ENCODE measurements around the gene PSD2. TPM values are rescaled to one million over a fixed set of nuclear protein-coding genes. Genes with fewer than 3 reads are reported as not detected.

PSD2 gene
- total RNA-seq, 5 donors from 2014 or later (not counting 1 experiment from before 2014, with no cell fraction given): 0.07 to 0.15 (median 0.09) TPM; not detected in 2

- no peaks in the 10 kb centered on the region for H3K36me3 Mint-ChIP-seq
- peaks cover 0 to 12% (median 6%) of the 10 kb centered on the region in 3 donors for H3K4me1 Mint-ChIP-seq
- no peaks in the 10 kb centered on the region for H3K9me3 ChIP-seq
- peaks cover 4 to 55% of the 10 kb centered on the region in 2 experiments for H3K27me3 ChIP-seq (replicated peaks in 1 of 2; ENCODE audit: control insufficient read depth in 2 of 2, extremely low read depth in 1 of 2, insufficient read depth in 2 of 2, low read length in 1 of 2)
- H3K4me3 ChIP-seq (ENCODE audit: control insufficient read depth in 1 of 2, extremely low read depth in 1 of 2, low read length in 1 of 2): no peak overlapping the region
- ChIA-PET POLR2A (no interaction called here), CTCF (no interaction called here)
- DNase-seq (no peak), ATAC-seq (replicated peaks in 1 of 4) (no peak)
- H3K27ac ChIP-seq (ENCODE audit: low read length): no peak overlapping the region
- H3K27me3 Mint-ChIP-seq: peaks cover 46 to 63% of the 10 kb centered on the region in 2 donors
- no peaks in the 10 kb centered on the region for H3K9me3 Mint-ChIP-seq
- H3K36me3 ChIP-seq (ENCODE audit: control insufficient read depth in 2 of 2, extremely low read depth in 1 of 2, insufficient read depth in 1 of 2, low read length in 1 of 2): no peaks in the 10 kb centered on the region
- WGBS (ENCODE audit: insufficient coverage): 65% methylated on average over 2 of the region's 6 CpGs
- H3K27ac Mint-ChIP-seq: no peak overlapping the region
- H3K4me3 Mint-ChIP-seq: peak overlapping the region in 2 of 3 donors; percentile 29 to 60
- H3K4me1 ChIP-seq (ENCODE audit: control insufficient read depth in 1 of 2, extremely low read depth in 1 of 2, insufficient read depth in 2 of 2, low read length in 2 of 2): peaks cover 0 to 15% of the 10 kb centered on the region in 2 experiments
Observed at GRCh38 chr5:139794067-139794846, 1.4 kb upstream of the PSD2 start.

- Histone ChIP-seq H3K27ac (ENCODE audit: low read length) (no peak overlapping the region), H3K27me3 (replicated peaks in 1 of 2; ENCODE audit: control insufficient read depth in 2 of 2, extremely low read depth in 1 of 2, insufficient read depth in 2 of 2, low read length in 1 of 2) (peaks cover 4 to 75% of the 10 kb centered on the region in 2 experiments), H3K4me1 (ENCODE audit: control insufficient read depth in 1 of 2, extremely low read depth in 1 of 2, insufficient read depth in 2 of 2, low read length in 2 of 2) (peaks cover 0 to 15% of the 10 kb centered on the region in 2 experiments), H3K36me3 (ENCODE audit: control insufficient read depth in 2 of 2, extremely low read depth in 1 of 2, insufficient read depth in 1 of 2, low read length in 1 of 2) (no peaks in the 10 kb centered on the region), H3K9me3 (no peaks in the 10 kb centered on the region), H3K4me3 (ENCODE audit: control insufficient read depth in 1 of 2, extremely low read depth in 1 of 2, low read length in 1 of 2) (peak overlapping the region in 1 of 2 donors; percentile 10)
- POLR2A ChIA-PET: interaction anchor here in 1 of 2 donors (0.6 kb wide), 1 partner anchor 13 kb away, joined by 3 read pairs; no protein-coding TSS in a partner anchor
- Mint-ChIP-seq H3K4me3 (peak overlapping the region; percentile 42 to 60 (median 51)), H3K27me3 (peaks cover 60 to 72% of the 10 kb centered on the region in 2 donors), H3K4me1 (peaks cover 0 to 12% (median 6%) of the 10 kb centered on the region in 3 donors), H3K36me3 (no peaks in the 10 kb centered on the region), H3K9me3 (no peaks in the 10 kb centered on the region), H3K27ac (no peak overlapping the region)
- DNase-seq: no peak
- CTCF ChIA-PET: interaction anchor here (0.6 to 1.3 kb wide), 2 partner anchors 75 to 173 kb away, joined by 4 read pairs; no protein-coding TSS in a partner anchor
- peak in 2 of 4 experiments; percentile 18 to 26 for ATAC-seq (replicated peaks in 1 of 4)
- WGBS (ENCODE audit: insufficient coverage): 5% methylated on average over 40 of the region's 47 CpGs
Observed at GRCh38 chr5:139796061-139796806, 626 bp downstream of the PSD2 start.

DNA sequence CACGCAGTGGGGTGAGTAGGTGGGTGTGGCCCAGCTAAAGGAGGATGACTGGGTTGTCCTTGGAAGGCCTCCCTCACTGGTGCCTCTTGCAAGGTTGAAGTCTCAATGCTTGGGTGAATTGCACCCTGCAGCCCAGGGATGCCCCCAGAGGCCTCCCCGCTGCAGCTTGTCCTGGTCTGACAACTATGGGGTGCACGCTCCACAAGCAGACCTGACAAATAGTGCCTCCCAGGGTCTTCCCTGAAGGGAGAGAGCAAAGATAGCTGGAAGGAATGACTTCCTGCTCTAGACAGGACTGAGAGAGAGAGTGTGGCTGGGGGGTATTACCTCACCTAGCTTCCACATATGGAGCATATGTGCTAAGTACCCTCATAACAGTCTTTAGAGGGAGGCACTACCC, 1.7 kb downstream of the PSD2 start:
- Mint-ChIP-seq H3K4me1 (peaks cover 0 to 12% (median 6%) of the 10 kb centered on the region in 3 donors), H3K4me3 (no peak overlapping the region), H3K27me3 (peaks cover 63 to 79% of the 10 kb centered on the region in 2 donors), H3K27ac (no peak overlapping the region), H3K36me3 (no peaks in the 10 kb centered on the region), H3K9me3 (no peaks in the 10 kb centered on the region)
- Histone ChIP-seq H3K36me3 (ENCODE audit: control insufficient read depth in 2 of 2, extremely low read depth in 1 of 2, insufficient read depth in 1 of 2, low read length in 1 of 2) (no peaks in the 10 kb centered on the region), H3K27me3 (replicated peaks in 1 of 2; ENCODE audit: control insufficient read depth in 2 of 2, extremely low read depth in 1 of 2, insufficient read depth in 2 of 2, low read length in 1 of 2) (peaks cover 4 to 82% of the 10 kb centered on the region in 2 experiments), H3K4me1 (ENCODE audit: control insufficient read depth in 1 of 2, extremely low read depth in 1 of 2, insufficient read depth in 2 of 2, low read length in 2 of 2) (peaks cover 0 to 15% of the 10 kb centered on the region in 2 experiments), H3K4me3 (ENCODE audit: control insufficient read depth in 1 of 2, extremely low read depth in 1 of 2, low read length in 1 of 2) (no peak overlapping the region), H3K27ac (ENCODE audit: low read length) (no peak overlapping the region), H3K9me3 (no peaks in the 10 kb centered on the region)
- 52% methylated on average over 2 of the region's 3 CpGs for WGBS (ENCODE audit: insufficient coverage)
- POLR2A ChIA-PET: interaction anchor here in 1 of 2 donors (0.6 kb wide), 1 partner anchor 1145 kb away, joined by 3 read pairs; no protein-coding TSS in a partner anchor
- CTCF ChIA-PET: interaction anchor here in 1 of 2 donors (1.3 to 1.4 kb wide), 2 partner anchors 10 to 172 kb away, joined by 4 read pairs; no protein-coding TSS in a partner anchor
- no peak for ATAC-seq (replicated peaks in 1 of 4)
- no peak for DNase-seq

GRCh38 chr5:139797856-139798510, 2.4 kb downstream of the PSD2 start:
- ATAC-seq (replicated peaks in 1 of 4): no peak
- no peak overlapping the region for H3K27ac ChIP-seq (ENCODE audit: low read length)
- peaks cover 0 to 15% of the 10 kb centered on the region in 2 experiments for H3K4me1 ChIP-seq (ENCODE audit: control insufficient read depth in 1 of 2, extremely low read depth in 1 of 2, insufficient read depth in 2 of 2, low read length in 2 of 2)
- Mint-ChIP-seq H3K27me3 (peaks cover 62 to 81% of the 10 kb centered on the region in 2 donors), H3K9me3 (no peaks in the 10 kb centered on the region), H3K36me3 (no peaks in the 10 kb centered on the region), H3K27ac (no peak overlapping the region), H3K4me3 (no peak overlapping the region), H3K4me1 (peaks cover 0 to 12% (median 6%) of the 10 kb centered on the region in 3 donors)
- no peak for DNase-seq
- WGBS (ENCODE audit: insufficient coverage): 61% methylated on average over 8 of the region's 9 CpGs
- no peaks in the 10 kb centered on the region for H3K9me3 ChIP-seq
- ChIA-PET CTCF (interaction anchor here in 1 of 2 donors (1.4 kb wide), 1 partner anchor 11 kb away, joined by 4 read pairs; no protein-coding TSS in a partner anchor), POLR2A (no interaction called here)
- peaks cover 4 to 85% of the 10 kb centered on the region in 2 experiments for H3K27me3 ChIP-seq (replicated peaks in 1 of 2; ENCODE audit: control insufficient read depth in 2 of 2, extremely low read depth in 1 of 2, insufficient read depth in 2 of 2, low read length in 1 of 2)
- no peaks in the 10 kb centered on the region for H3K36me3 ChIP-seq (ENCODE audit: control insufficient read depth in 2 of 2, extremely low read depth in 1 of 2, insufficient read depth in 1 of 2, low read length in 1 of 2)
- H3K4me3 ChIP-seq (ENCODE audit: control insufficient read depth in 1 of 2, extremely low read depth in 1 of 2, low read length in 1 of 2): no peak overlapping the region

- Mint-ChIP-seq H3K4me3 (no peak overlapping the region), H3K9me3 (no peaks in the 10 kb centered on the region), H3K27ac (no peak overlapping the region), H3K27me3 (peaks cover 62 to 80% of the 10 kb centered on the region in 2 donors), H3K4me1 (peaks cover 0 to 12% (median 6%) of the 10 kb centered on the region in 3 donors), H3K36me3 (no peaks in the 10 kb centered on the region)
- POLR2A ChIA-PET: no interaction called here
- Histone ChIP-seq H3K4me3 (ENCODE audit: control insufficient read depth in 1 of 2, extremely low read depth in 1 of 2, low read length in 1 of 2) (no peak overlapping the region), H3K4me1 (ENCODE audit: control insufficient read depth in 1 of 2, extremely low read depth in 1 of 2, insufficient read depth in 2 of 2, low read length in 2 of 2) (peaks cover 0 to 15% of the 10 kb centered on the region in 2 experiments), H3K27ac (ENCODE audit: low read length) (no peak overlapping the region), H3K36me3 (ENCODE audit: control insufficient read depth in 2 of 2, extremely low read depth in 1 of 2, insufficient read depth in 1 of 2, low read length in 1 of 2) (no peaks in the 10 kb centered on the region), H3K9me3 (no peaks in the 10 kb centered on the region), H3K27me3 (replicated peaks in 1 of 2; ENCODE audit: control insufficient read depth in 2 of 2, extremely low read depth in 1 of 2, insufficient read depth in 2 of 2, low read length in 1 of 2) (peaks cover 4 to 86% of the 10 kb centered on the region in 2 experiments)
- CTCF ChIA-PET: interaction anchor here in 1 of 2 donors (0.6 kb wide), 1 partner anchor 93 kb away, joined by 3 read pairs; no protein-coding TSS in a partner anchor
- DNase-seq: no peak
- ATAC-seq (replicated peaks in 1 of 4): no peak
- WGBS (ENCODE audit: insufficient coverage): 50% methylated on average over 1 of the region's 2 CpGs
Observed at GRCh38 chr5:139798883-139799282, 3.3 kb downstream of the PSD2 start.
